Measurements from ENCODE around the gene YIPF1.

DNA sequence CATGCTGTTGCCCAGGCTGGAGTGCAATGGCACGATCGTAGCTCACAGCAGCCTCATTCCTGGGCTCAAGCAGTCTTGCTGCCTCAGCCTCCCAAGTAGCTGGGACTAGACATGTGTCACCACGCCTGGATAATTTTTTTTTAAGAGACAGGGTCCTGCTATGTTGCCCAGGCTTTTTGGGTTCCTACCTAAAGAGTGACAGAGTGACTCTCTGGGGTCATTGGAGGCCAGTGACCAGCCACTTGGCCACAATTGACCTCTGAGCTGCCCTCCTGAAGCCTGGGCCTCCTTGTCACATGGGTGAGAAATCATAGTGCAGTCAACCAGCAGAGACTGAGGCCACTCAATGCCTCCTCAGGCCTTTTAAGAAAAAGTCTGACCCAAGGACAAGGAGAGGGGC lies 10.1 kb upstream of the YIPF1 start:
- no peak for TF ChIP-seq EZH2 (IDR thresholded peaks at IDR 0.05)
- no peak for TF ChIP-seq POLR2AphosphoS5 (IDR thresholded peaks at IDR 0.05; ENCODE audit: borderline replicate concordance, low read depth, low read length)

Measured in SK-N-MC (cell line).